ENCODE results near the gene CES4A.

DNA sequence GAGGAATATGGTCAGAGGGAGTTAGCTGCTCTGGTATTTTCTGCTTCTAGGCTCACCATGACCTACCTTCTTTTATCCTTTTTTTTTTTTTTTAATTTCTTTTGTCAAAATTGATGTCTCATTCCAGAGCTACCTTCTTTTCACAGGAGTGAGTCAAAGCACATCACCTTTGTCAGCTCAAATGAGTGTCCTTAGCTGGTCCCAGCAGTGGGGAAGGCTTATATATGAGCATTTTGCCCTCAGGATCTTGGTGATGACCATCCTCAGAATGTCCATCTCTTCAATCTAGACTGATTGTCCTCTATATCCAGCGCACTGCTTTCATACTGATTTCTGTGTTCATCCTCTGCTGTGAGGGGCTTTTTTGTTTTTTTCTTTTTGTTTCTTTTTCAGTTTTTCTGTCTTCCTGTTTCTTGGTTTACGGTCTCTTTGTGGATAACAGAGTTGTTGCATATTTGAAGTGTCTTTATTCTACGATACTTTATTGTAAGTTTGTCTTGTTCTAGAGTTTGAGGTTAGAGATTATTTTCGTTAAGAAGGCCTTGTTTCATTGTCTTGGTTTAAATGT lies 65.5 kb downstream of the CES4A start:
- TF ChIP-seq SPI1 (IDR thresholded peaks at IDR 0.05; ENCODE audit: low read depth, low read length) (no peak), POLR2AphosphoS5 (IDR thresholded peaks at IDR 0.05; ENCODE audit: low read depth, low read length) (no peak), POLR2A (IDR thresholded peaks at IDR 0.05; ENCODE audit: low read depth, low read length) (no peak)
